Keratinocyte (primary cell): ENCODE data around the gene CDT1. TPM values are rescaled to one million over a fixed set of nuclear protein-coding genes. Genes with fewer than 3 reads are reported as not detected.

Experiments used
- DNase-seq: peaks from one replicate; pipeline ENCODE4 v3.0.0-alpha.2; 2011; ENCODE audit warnings: low read depth, missing footprints, low spot score
- FAIRE-seq: peaks from 2 replicates; lab custom pipeline; 2011; peaks lifted over from hg19 to GRCh38; lab: Jason Lieb, UNC
- H2AFZ ChIP-seq: 2 replicates; pipeline ENCODE4 v1.6.0; 2012; ENCODE audit warnings: low read length, control low read depth, inconsistent platforms; ENCODE audit not compliant: control insufficient read depth
- H3K27ac ChIP-seq: 2 replicates; pipeline ENCODE4 v1.5.1; 2011; ENCODE audit warnings: low read length; ENCODE audit not compliant: control insufficient read depth, insufficient read depth
- H3K27me3 ChIP-seq: 3 replicates; pipeline ENCODE4 v1.6.0; 2011; ENCODE audit warnings: low read length; ENCODE audit not compliant: control insufficient read depth, insufficient read depth; ENCODE audit errors: extremely low read depth
- H3K36me3 ChIP-seq, 2 experiments: 2 replicates in 1 of 2; 3 replicates in 1 of 2; pipeline ENCODE4 v1.5.1; 2011; ENCODE audit warnings: low read length in 2 of 2, mild to moderate bottlenecking in 1 of 2; ENCODE audit not compliant: control insufficient read depth in 2 of 2, insufficient read depth in 2 of 2; ENCODE audit errors: extremely low read depth in 1 of 2
- H3K4me1 ChIP-seq: 3 replicates; pipeline ENCODE4 v1.5.1; 2011; ENCODE audit warnings: low read length; ENCODE audit not compliant: control insufficient read depth, insufficient read depth; ENCODE audit errors: extremely low read depth
- H3K4me2 ChIP-seq: 3 replicates; pipeline ENCODE4 v1.6.0; 2011; ENCODE audit warnings: low read depth, low read length; ENCODE audit not compliant: control insufficient read depth, insufficient read depth; ENCODE audit errors: extremely low read depth
- H3K4me3 ChIP-seq, 3 experiments: fragments of 200-600 bp in 1 of 3; sonication (generic) in 1 of 3; 2 replicates in 2 of 3; 3 replicates in 1 of 3; pipeline ENCODE4 v1.5.1; 2011 to 2016; ENCODE audit warnings: low read length in 3 of 3, mild to moderate bottlenecking in 3 of 3, control low read depth in 2 of 3, inconsistent platforms in 1 of 3, low read depth in 1 of 3, mixed read lengths in 1 of 3, mixed run types in 1 of 3, moderate library complexity in 1 of 3; ENCODE audit not compliant: control insufficient read depth in 2 of 3, insufficient read depth in 2 of 3; ENCODE audit errors: extremely low read depth in 1 of 3
- H3K79me2 ChIP-seq: 2 replicates; pipeline ENCODE4 v1.6.0; 2012; ENCODE audit warnings: low read length; ENCODE audit not compliant: control insufficient read depth, insufficient read depth
- H3K9ac ChIP-seq: 3 replicates; pipeline ENCODE4 v1.6.0; 2011; ENCODE audit warnings: low read length; ENCODE audit not compliant: control insufficient read depth, insufficient read depth; ENCODE audit errors: extremely low read depth
- H3K9me1 ChIP-seq: 3 replicates; pipeline ENCODE4 v1.6.0; 2011; ENCODE audit warnings: low read length; ENCODE audit not compliant: control insufficient read depth, insufficient read depth; ENCODE audit errors: extremely low read depth
- H3K9me3 ChIP-seq: 2 replicates; pipeline ENCODE4 v1.5.1; 2012; ENCODE audit warnings: low read depth, low read length; ENCODE audit not compliant: control insufficient read depth
- H4K20me1 ChIP-seq: 3 replicates; pipeline ENCODE4 v1.6.0; 2011; ENCODE audit warnings: low read length; ENCODE audit not compliant: control insufficient read depth, insufficient read depth; ENCODE audit errors: extremely low read depth
- EZH2 ChIP-seq: IDR thresholded peaks from one replicate; pipeline ENCODE4 v1.6.1; 2012; ENCODE audit warnings: inconsistent platforms, mild to moderate bottlenecking, low read length, moderate library complexity
- dilution Hi-C: fragments of 300-500 bp; cut with MboI; formaldehyde crosslinking; loops from one replicate; pipeline ENCODE4 v1.7.0; 2020; ENCODE audit warnings: low sequenced_read_pairs; ENCODE audit not compliant: extremely low pct_ligation_motif_present
- polyA plus RNA-seq, 5 experiments: library from polyadenylated mRNA; depleted of rRNA in 3 of 5; stranded (reverse) in 3 of 5; stranded (forward) in 1 of 5; unstranded in 1 of 5; fragments of >200 nt; gene quantifications; 1 replicate in 1 of 5; 2 replicates in 3 of 5; 3 replicates in 1 of 5; pipeline versions ENCODE4 v1.2.1 to v1.2.3, GENCODE V29; 2011 to 2012; ENCODE audit warnings: missing spikeins in 2 of 5, low read depth in 1 of 5, low replicate concordance in 1 of 5
- TF ChIP-seq, protein P1 (sequence below), 3 experiments: IDR thresholded peaks in 1 of 3; conservative IDR thresholded peaks in 1 of 3; optimal IDR thresholded peaks in 1 of 3; 2 replicates in 2 of 3; 3 replicates in 1 of 3; pipeline versions ENCODE3 to v1.5.1; 2011; ENCODE audit warnings: low read length in 3 of 3, mild to moderate bottlenecking in 3 of 3, moderate library complexity in 2 of 3, control low read depth in 1 of 3, inconsistent platforms in 1 of 3; ENCODE audit not compliant: insufficient read depth in 2 of 3; ENCODE audit errors: extremely low read depth in 1 of 3

CDT1 gene
- polyA plus RNA-seq, 1 donor (not counting 4 experiments of a cell fraction or from before 2014, with no cell fraction given): 2.0 TPM

DNA sequence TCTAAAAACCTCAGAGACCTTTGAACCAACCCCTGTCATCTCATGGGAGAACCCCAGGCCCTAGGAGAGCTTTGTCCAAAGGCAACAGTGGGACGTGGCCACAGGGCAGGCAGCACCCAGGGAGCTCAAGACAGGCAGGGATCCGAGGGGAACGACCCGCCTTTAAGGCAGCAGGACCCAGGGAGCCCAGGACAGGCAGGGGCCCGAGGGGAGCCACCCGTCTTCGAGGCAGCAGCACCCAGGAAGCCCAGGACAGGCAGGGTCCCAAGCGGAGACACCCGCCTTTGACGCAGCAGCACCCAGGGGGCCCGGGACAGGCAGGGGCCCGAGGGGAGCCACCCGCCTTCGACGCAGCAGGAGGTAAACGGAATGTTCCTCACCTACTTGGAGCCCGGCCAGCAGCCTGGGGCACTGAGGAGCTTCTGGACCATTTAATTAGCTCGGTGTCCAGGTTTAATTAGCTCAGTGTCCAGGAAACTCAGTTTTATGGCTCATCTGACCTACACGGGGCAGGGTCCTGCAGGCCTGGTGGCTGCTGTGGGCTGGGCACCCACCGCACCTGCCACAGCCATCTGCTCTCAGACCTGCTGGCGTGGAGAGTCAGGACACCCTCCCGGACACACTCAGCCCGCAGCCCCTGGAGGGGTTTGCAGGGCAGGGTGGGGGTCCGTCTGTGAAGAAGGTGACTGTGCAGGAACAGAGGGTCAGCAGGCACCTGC is 43.0 kb upstream of the CDT1 start:
- no peaks in the 10 kb centered on the region for H3K9me3 ChIP-seq
- peaks cover 8% of the 10 kb centered on the region for H3K9me1 ChIP-seq
- TF ChIP-seq, protein P1, sequence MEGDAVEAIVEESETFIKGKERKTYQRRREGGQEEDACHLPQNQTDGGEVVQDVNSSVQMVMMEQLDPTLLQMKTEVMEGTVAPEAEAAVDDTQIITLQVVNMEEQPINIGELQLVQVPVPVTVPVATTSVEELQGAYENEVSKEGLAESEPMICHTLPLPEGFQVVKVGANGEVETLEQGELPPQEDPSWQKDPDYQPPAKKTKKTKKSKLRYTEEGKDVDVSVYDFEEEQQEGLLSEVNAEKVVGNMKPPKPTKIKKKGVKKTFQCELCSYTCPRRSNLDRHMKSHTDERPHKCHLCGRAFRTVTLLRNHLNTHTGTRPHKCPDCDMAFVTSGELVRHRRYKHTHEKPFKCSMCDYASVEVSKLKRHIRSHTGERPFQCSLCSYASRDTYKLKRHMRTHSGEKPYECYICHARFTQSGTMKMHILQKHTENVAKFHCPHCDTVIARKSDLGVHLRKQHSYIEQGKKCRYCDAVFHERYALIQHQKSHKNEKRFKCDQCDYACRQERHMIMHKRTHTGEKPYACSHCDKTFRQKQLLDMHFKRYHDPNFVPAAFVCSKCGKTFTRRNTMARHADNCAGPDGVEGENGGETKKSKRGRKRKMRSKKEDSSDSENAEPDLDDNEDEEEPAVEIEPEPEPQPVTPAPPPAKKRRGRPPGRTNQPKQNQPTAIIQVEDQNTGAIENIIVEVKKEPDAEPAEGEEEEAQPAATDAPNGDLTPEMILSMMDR (optimal IDR thresholded peaks at IDR 0.05 in 1 of 3, IDR thresholded peaks at IDR 0.05 in 1 of 3, conservative IDR thresholded peaks at IDR 0.05 in 1 of 3; ENCODE audit: extremely low read depth in 1 of 3, insufficient read depth in 2 of 3, low read length in 3 of 3): no peak
- no peak for TF ChIP-seq EZH2
- no peak overlapping the region for H3K4me2 ChIP-seq
- FAIRE-seq: no peak
- DNase-seq: no peak
- no peak overlapping the region for H3K4me3 ChIP-seq
- H3K27ac ChIP-seq: no peak overlapping the region
- no peak overlapping the region for H3K9ac ChIP-seq
- H4K20me1 ChIP-seq: peaks cover 40% of the 10 kb centered on the region
- H3K4me1 ChIP-seq: peaks cover 28% of the 10 kb centered on the region
- dilution Hi-C loops: loop anchor here (25.0 kb wide), 1 partner anchor 98 kb away; the partner anchor contains the start of genes CYBA and MVD
- H3K27me3 ChIP-seq: no peaks in the 10 kb centered on the region
- H3K79me2 ChIP-seq: peaks cover 89% of the 10 kb centered on the region
- H3K36me3 ChIP-seq: peaks cover 27% of the 10 kb centered on the region in 2 experiments
- H2AFZ ChIP-seq: no peak overlapping the region

DNA sequence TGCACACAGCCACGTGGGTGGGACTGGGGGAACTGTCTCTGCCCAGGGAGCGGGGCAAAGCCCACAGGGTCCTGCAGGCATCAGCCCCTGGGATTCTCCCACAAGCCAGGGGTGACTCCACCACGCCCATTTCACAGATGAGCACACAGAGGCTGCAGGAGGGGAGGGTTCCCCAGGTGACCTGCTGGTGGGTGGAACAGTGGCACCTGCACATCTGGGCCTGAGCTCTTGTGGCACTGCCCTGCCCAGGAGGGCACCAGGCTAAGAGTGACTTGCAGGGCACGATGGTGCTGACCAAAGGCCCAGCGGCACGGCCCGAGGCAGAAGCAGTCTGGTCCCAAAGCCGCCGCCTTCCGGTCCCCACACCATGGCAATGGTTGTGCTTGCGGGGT is 42.5 kb upstream of the CDT1 start:
- dilution Hi-C loops: loop anchor here (25.0 kb wide), 1 partner anchor 99 kb away; the partner anchor contains the start of genes CYBA and MVD
- H3K9me1 ChIP-seq: peaks cover 8% of the 10 kb centered on the region
- no peaks in the 10 kb centered on the region for H3K9me3 ChIP-seq
- no peak overlapping the region for H3K4me2 ChIP-seq
- H2AFZ ChIP-seq: no peak overlapping the region
- H3K9ac ChIP-seq: no peak overlapping the region
- TF ChIP-seq, protein P1 (optimal IDR thresholded peaks at IDR 0.05 in 1 of 3, IDR thresholded peaks at IDR 0.05 in 1 of 3, conservative IDR thresholded peaks at IDR 0.05 in 1 of 3; ENCODE audit: extremely low read depth in 1 of 3, insufficient read depth in 2 of 3, low read length in 3 of 3): no peak
- TF ChIP-seq EZH2: no peak
- H4K20me1 ChIP-seq: peaks cover 40% of the 10 kb centered on the region
- DNase-seq (no peak), FAIRE-seq (no peak)
- no peaks in the 10 kb centered on the region for H3K27me3 ChIP-seq
- no peak overlapping the region for H3K4me3 ChIP-seq
- H3K4me1 ChIP-seq: peaks cover 27% of the 10 kb centered on the region
- H3K36me3 ChIP-seq: peaks cover 27 to 29% of the 10 kb centered on the region in 2 experiments
- H3K27ac ChIP-seq: no peak overlapping the region
- peaks cover 90% of the 10 kb centered on the region for H3K79me2 ChIP-seq
